GM12801 (cell line): ENCODE data around the gene CMTM8.

Experiments
- CTCF ChIP-seq: IDR thresholded peaks from one replicate; pipeline ENCODE4 v1.5.1; 2011; ENCODE audit warnings: control low read depth; ENCODE audit not compliant: insufficient read length; ENCODE audit errors: extremely low read depth

CMTM8 gene

GRCh38 chr3:32249184-32249782, 10.8 kb downstream of the CMTM8 start:
- TF ChIP-seq CTCF, result no peak

DNA sequence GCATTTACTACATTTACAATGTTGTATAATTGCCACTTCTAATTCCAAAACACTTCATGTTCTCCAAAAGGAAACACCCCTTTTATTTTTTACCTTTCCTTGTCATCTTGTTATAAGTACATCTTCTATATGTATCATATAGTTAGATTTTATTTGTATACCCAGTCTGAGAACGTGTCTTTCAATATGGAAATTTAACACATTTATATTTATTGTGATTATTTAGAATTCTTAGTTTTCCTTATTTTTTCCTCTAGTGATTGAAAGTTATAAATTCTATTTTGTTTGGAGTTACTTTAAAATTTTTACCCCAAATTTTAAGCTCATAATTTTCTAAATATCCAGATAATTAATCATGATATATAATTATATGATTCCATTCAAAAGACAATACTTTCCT, 15.8 kb downstream of the CMTM8 start:
- TF ChIP-seq CTCF, result no peak

GRCh38 chr3:32255345-32255744, 16.9 kb downstream of the CMTM8 start:
- no peak for TF ChIP-seq CTCF

DNA sequence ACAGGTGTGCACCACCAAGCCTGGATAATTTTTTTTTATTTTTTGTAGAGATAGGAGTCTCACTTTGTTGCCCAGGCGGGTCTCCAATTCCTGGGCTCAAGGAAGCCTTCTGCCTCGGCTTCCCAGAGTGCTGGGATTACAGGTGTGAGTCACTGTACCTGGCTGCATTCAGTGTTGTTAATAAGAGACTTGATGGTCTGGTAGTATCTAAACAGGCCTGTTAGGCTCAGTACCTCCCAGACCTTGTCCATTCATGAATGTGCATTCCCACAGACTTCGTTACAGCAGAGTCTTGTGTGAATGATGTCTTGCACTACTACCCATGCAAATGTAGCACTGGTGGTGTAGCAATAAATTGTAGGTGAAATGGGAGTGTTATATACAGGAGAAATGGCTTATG, 17.7 kb downstream of the CMTM8 start:
- TF ChIP-seq CTCF, result no peak

DNA sequence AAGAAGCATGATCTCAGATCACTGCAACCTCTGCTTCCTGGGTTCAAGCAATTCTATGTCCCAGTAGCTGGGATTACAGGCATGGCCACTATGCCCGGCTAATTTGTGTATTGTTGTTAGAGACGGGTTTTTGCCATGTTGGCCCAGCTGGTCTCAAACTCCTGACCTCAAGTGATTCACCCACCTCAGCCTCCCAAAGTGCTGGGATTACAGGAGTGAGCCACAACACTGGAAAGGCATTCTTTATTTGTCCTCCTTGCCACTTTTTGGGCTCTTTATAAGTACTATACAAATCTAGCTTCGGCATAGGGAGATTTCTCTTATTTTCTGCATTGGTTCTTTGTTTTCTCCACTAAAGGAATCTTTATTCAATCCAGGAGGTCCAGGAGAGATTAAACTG, 18.6 kb downstream of the CMTM8 start:
- no peak for TF ChIP-seq CTCF

- TF ChIP-seq CTCF, result no peak
Measured at GRCh38 chr3:32257641-32258438, 19.4 kb downstream of the CMTM8 start.

DNA sequence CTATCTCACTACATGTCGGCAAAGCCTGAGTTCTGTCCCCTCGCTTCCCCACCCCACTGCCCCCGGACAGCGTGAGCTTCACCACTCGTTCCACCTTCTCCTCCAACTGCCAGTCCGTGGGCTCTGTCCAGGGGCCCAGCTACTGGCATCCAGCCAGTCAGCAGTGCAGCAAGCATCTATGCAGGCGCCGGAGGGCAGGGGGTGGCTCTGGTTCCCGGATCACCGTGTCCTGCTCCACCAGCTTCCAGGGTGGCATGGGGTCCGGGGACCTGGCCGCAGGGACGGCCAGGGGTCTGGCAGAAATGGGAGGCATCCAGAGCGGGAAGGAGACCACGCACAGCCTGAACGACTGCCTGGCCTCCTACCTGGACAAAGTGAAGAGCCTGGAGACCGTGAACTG, 20.4 kb downstream of the CMTM8 start:
- no peak for TF ChIP-seq CTCF
